SKM-1 (cell line): ENCODE measurements around the gene NF2.

ENCODE experiments used
- DNase-seq: peaks from one replicate; lab custom pipeline; 2025; ENCODE audit not compliant: unreplicated experiment; lab: John Stamatoyannopoulos, UW

The NF2 gene

GRCh38 chr22:29701155-29701999, 97.9 kb downstream of the NF2 start:
- no peak for DNase-seq

- no peak for DNase-seq
These were observed 98.8 kb downstream of the NF2 start for GRCh38 chr22:29702000-29702930.

GRCh38 chr22:29702931-29703501, 99.6 kb downstream of the NF2 start:
- no peak for DNase-seq

- no peak for DNase-seq
These were observed 100.2 kb downstream of the NF2 start for GRCh38 chr22:29703569-29704195.

GRCh38 chr22:29704528-29705285, 101.3 kb downstream of the NF2 start:
- no peak for DNase-seq

GRCh38 chr22:29705651-29706050, 102.2 kb downstream of the NF2 start:
- no peak for DNase-seq

- DNase-seq: no peak
These were observed 103.1 kb downstream of the NF2 start for GRCh38 chr22:29706486-29706885.

GRCh38 chr22:29707010-29707409, 103.6 kb downstream of the NF2 start:
- DNase-seq: no peak

GRCh38 chr22:29707471-29707870, 104.0 kb downstream of the NF2 start:
- DNase-seq: no peak

GRCh38 chr22:29710193-29710592, 106.8 kb downstream of the NF2 start:
- DNase-seq: no peak

GRCh38 chr22:29710922-29711593, 107.6 kb downstream of the NF2 start:
- DNase-seq: no peak

GRCh38 chr22:29712119-29712518, 108.7 kb downstream of the NF2 start:
- DNase-seq: no peak

- DNase-seq: no peak
These were observed 109.8 kb downstream of the NF2 start for GRCh38 chr22:29713156-29713727.

GRCh38 chr22:29715240-29715639, 111.8 kb downstream of the NF2 start:
- DNase-seq: no peak

- no peak for DNase-seq
These were observed 112.3 kb downstream of the NF2 start for GRCh38 chr22:29715705-29716104.

GRCh38 chr22:29716814-29717545, 113.5 kb downstream of the NF2 start:
- no peak for DNase-seq

- no peak for DNase-seq
These were observed 114.4 kb downstream of the NF2 start for GRCh38 chr22:29717789-29718188.

GRCh38 chr22:29718949-29719898, 115.8 kb downstream of the NF2 start:
- DNase-seq: no peak
